Smooth muscle cell of trachea (primary cell): ENCODE data around the gene BAZ2A. TPM values are rescaled to one million over a fixed set of nuclear protein-coding genes. Genes with fewer than 3 reads are reported as not detected.

Experiments
- total RNA-seq: library from RNA; depleted of rRNA; stranded (reverse); fragments of >200 nt; gene quantifications from 2 replicates; pipeline ENCODE4 v1.2.1, GENCODE V29; 2014

The BAZ2A gene
- 29.9 and 38.7 TPM in 2 replicates for total RNA-seq

DNA sequence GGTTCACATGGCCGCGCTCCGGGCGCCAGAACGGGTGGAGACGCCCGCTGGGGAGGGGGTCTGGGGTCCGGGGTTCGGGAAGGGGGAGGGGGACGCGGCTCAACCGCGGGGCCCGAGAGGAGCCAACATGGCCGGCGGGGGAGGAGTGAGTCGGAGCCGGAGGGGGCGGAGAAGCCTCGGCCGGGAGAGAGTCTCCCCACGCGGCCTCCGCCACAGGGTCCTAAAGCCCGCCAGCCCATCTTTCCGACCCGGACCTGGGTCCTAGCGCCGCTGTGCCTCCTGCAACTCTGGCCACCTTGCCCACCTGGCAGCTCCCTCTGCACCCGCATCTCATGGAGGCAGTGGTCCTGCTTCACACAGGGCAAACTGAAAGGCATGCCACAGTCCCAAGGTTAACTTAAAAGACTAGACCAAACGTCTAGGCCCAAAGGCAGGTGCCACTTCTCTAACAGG, at the start of gene BAZ2A:
BAZ2A (minus strand) TSS at position 147 of the 453 bp plus-strand sequence. CDS start 12,796 bp downstream, outside the sequence.

DNA sequence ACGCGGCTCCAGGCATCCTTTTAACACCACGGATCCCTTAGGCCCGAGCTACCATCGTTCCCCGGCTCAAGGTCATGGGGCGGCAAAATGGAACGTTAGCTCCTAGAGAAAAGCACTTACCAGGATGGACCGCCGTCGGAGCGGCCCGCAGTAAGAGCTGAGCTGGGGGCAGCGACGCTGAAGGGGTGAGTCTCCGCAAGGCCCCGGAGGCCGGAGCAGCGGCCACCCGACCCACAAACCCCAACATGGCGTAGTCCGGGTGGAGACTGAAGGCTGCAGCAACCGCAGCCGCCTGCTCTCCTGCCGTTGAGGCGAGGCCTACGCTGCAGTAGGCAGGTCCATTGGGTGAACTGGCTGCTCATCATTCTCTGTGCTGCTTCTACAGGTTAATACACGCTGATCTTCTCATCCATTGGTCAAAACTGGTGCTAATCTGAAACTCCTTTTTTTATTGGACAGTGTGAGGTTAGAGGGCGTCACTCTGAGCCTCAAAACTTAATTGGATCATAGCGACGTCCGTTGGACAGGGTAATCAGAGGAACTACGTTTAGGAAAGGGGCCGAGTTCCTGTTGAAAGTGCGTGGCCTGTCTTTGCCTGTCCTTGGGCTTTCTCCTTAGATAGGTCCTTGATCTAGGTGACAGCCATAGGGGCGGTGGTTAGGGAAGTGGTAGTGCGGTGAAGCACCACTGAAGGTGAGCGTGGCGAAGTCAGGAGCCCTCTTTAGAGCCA, 15.8 kb upstream of the BAZ2A start, which contains the start of gene ATP5F1B:
ATP5F1B (minus strand) TSS at position 268 of the 730 bp plus-strand sequence; CDS start at position 247, 21 bp downstream.

Other genes starting within 250 kb of the BAZ2A start
- 4.6 and 17.5 TPM in 2 replicates for gene TIMELESS, start 180.9 kb downstream of the BAZ2A start, total RNA-seq
- not detected in 2 replicates for gene MIP, start 175.7 kb downstream of the BAZ2A start, total RNA-seq
- 1.7 and 2.2 TPM in 2 replicates for gene SPRYD4, start 161.7 kb downstream of the BAZ2A start, total RNA-seq
- under 0.01 and 0.73 TPM in 2 replicates for gene GLS2, start 142.2 kb downstream of the BAZ2A start, total RNA-seq
- gene RBMS2, start 108.5 kb downstream of the BAZ2A start, total RNA-seq: 16.4 and 18.2 TPM in 2 replicates
- 542 and 611 TPM in 2 replicates for gene ATP5F1B, start 15.7 kb upstream of the BAZ2A start, total RNA-seq
- 52.3 and 113 TPM in 2 replicates for gene PTGES3, start 58.0 kb upstream of the BAZ2A start, total RNA-seq
- gene NACA, start 95.0 kb upstream of the BAZ2A start, total RNA-seq: 740 and 1,055 TPM in 2 replicates
- 3.1 and 15.6 TPM in 2 replicates for gene PRIM1, start 122.0 kb upstream of the BAZ2A start, total RNA-seq
- gene HSD17B6, start 133.0 kb upstream of the BAZ2A start, total RNA-seq: 0.33 and 0.44 TPM in 2 replicates